Lower leg skin (tissue), 4 donors: ENCODE measurements around the gene SPTB. TPM values are rescaled to one million over a fixed set of nuclear protein-coding genes. Genes with fewer than 3 reads are reported as not detected.
"Not testable (repeated sequence)": the region's sequence is repeated elsewhere in the genome, so short reads cannot be mapped to it uniquely, and the experiment has no call there.

Experiments
- DNase-seq, 2 donors: peaks; one replicate each; pipeline ENCODE4 v3.0.0-alpha.2; 2019; ENCODE audit warnings: low spot score in 2 of 2
- H3K4me3 ChIP-seq: fragments of 200-600 bp; sonication (generic); 2 replicates; pipeline ENCODE4 v1.5.1; 2017; ENCODE audit warnings: mild to moderate bottlenecking, low read depth; ENCODE audit not compliant: poor library complexity, severe bottlenecking
- POLR2A ChIP-seq, 2 donors: fragments of 450-650 bp; IDR thresholded peaks; one replicate each; pipeline ENCODE4 v1.6.1; 2016 to 2017; ENCODE audit warnings: antibody characterized with exemption in 2 of 2, mild to moderate bottlenecking in 1 of 2, moderate library complexity in 1 of 2
- WGBS, 2 donors: methylation state at CpG; one replicate each; pipeline ENCODE4 v1.1.5; 2018; 5-methylcytosine and 5-hydroxymethylcytosine counted together
- intact Hi-C: fragments of 100-400 bp; cut with DNase I; formaldehyde crosslinking; loops from one replicate; pipeline ENCODE4 v1.15.0; 2023; ENCODE audit warnings: low total_unique reads
- total RNA-seq, 4 donors: library from RNA; depleted of rRNA; stranded (reverse); fragments of >200 nt; gene quantifications; one replicate each; pipeline ENCODE4 v1.1.0, GENCODE V29; 2016
- TF ChIP-seq, protein P1 (sequence below), 3 donors: fragments of 450-650 bp; IDR thresholded peaks; one replicate each; pipeline ENCODE4 v1.5.1; 2016; ENCODE audit warnings: antibody characterized with exemption in 3 of 3, mild to moderate bottlenecking in 3 of 3, moderate library complexity in 2 of 3

Gene SPTB
- total RNA-seq, 4 donors from 2014 or later = 0.34 to 1.3 (median 0.92) TPM

DNA sequence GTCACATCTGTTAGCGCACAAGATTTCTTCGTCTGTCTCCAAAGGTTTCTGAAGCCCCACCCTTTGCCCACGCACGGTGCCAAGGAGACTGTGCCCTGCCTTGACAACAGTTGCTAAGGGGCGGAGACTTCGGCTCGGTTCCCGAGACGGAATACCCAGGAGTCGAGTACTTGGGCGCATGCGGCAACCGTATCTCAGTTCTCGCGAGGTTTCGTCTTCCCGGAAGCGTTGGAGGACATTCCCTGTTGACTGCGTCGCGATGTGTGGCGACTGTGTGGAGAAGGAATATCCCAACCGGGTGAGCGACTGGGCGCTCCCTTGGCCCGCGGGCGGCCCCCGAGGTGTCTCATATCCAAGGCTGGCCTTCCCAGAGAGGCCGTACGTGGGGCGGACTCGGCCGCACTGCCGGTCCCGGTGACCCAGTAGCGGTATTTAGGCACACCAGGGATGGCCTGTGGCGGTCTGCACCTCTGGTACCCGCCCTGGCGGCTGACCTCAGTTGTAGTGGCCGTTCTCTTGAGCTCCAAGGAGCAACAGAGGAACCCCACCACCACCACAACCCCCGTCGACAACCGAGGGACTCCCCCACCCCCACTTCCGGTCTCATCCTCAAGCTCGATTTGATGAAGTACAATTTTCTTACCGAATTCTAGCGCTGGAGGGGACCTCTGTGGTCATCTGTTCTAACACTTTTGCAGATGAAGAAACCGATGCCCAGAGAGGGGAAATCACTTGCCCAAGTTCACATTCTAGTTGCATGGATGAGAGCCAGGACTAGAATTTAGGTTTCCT is 34.7 kb upstream of the SPTB start, which contains the start of gene CHURC1:
Gene CHURC1, plus strand, starts transcription at position 219 of the 792 bp plus-strand sequence. Its CDS starts 41 bp downstream, at position 260.
- intact Hi-C loops = no loop called here
- 0 to 1% methylated on average over 26 to 41 of the region's 49 CpGs for WGBS, 2 donors
- H3K4me3 ChIP-seq = peak within 1 kb of the TSS; percentile 81
- peak in 1 of 2 donors; percentile 83 for TF ChIP-seq POLR2A (IDR thresholded peaks at IDR 0.05)
- TF ChIP-seq, protein P1, sequence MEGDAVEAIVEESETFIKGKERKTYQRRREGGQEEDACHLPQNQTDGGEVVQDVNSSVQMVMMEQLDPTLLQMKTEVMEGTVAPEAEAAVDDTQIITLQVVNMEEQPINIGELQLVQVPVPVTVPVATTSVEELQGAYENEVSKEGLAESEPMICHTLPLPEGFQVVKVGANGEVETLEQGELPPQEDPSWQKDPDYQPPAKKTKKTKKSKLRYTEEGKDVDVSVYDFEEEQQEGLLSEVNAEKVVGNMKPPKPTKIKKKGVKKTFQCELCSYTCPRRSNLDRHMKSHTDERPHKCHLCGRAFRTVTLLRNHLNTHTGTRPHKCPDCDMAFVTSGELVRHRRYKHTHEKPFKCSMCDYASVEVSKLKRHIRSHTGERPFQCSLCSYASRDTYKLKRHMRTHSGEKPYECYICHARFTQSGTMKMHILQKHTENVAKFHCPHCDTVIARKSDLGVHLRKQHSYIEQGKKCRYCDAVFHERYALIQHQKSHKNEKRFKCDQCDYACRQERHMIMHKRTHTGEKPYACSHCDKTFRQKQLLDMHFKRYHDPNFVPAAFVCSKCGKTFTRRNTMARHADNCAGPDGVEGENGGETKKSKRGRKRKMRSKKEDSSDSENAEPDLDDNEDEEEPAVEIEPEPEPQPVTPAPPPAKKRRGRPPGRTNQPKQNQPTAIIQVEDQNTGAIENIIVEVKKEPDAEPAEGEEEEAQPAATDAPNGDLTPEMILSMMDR (IDR thresholded peaks at IDR 0.05) = no peak
- peak; percentile 99 for DNase-seq

DNA sequence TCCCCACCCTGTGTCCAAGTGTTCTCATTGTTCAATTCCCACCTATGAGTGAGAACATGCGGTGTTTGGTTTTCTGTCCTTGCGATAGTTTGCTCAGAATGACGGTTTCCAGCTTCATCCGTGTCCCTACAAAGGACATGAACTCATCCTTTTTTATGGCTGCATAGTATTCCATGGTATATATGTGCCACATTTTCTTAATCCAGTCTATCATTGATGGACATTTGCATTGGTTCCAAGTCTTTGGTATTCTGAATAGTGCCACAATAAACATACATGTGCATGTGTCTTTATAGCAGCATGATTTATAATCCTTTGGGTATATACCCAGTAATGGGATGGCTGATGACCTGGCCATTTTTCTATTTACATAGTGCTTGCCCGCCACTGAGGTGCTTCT is 33.8 kb upstream of the SPTB start:
- DNase-seq, intact Hi-C loops, H3K4me3 ChIP-seq: not testable (repeated sequence)
- 66 to 80% methylated on average over 5 of the region's 5 CpGs for WGBS, 2 donors

DNA sequence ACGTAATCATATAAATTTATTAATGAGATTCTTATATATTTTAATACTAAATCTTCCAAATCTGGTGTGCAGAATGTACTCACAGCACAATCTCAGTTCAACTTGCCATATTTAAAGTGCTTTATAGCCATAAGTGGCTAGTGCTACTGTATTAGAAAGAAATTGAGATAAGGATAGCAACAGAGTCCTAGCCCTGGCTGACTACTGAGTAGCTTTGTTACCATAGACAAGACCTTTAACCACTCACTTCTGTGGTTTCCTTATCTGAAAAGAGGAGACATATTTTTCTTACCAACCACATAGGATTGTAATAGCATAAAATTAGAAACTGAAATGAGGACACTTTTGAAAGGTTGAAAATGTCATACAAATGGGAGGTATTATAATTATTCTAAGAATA is 32.6 kb upstream of the SPTB start:
- DNase-seq = no peak
- 34 to 92% methylated on average over 1 of the region's 1 CpG for WGBS, 2 donors
- intact Hi-C loops = no loop called here
- H3K4me3 ChIP-seq = no peak overlapping the region
- TF ChIP-seq POLR2A (IDR thresholded peaks at IDR 0.05) = no peak
- TF ChIP-seq, protein P1 (IDR thresholded peaks at IDR 0.05) = no peak

DNA sequence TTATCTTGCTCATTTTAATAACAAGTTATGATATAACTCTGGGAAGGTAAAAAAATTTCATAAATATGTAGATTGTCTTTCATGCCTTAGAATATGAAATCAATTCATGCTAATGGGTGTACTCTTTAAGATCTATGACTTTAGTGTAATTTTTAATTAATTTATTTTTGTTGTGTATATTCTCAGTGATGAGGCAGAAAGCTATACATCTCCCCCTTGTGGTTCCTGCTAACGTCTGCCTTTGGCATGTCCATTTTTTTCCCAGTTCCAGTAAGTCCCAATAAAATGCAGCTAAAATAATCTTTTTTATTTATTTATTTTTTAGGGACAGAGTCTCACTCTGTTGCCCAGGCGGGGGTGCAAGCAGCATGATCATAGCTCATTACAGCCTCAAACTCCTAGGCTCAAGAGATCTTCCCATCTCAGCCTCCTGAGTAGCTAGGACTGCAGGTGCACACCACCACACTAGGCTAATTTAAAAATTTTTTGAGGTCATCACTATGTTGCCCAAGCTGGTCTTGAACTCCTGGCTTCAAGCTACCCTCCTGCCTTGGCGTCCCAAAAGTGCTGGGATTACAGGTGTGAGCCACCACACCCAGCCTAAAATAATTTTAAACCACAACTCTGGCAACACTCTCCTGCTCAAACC is 31.3 kb upstream of the SPTB start:
- intact Hi-C loops = no loop called here
- TF ChIP-seq POLR2A (IDR thresholded peaks at IDR 0.05) = no peak
- 20 to 31% methylated on average over 3 of the region's 3 CpGs for WGBS, 2 donors
- no peak for DNase-seq
- no peak overlapping the region for H3K4me3 ChIP-seq

DNA sequence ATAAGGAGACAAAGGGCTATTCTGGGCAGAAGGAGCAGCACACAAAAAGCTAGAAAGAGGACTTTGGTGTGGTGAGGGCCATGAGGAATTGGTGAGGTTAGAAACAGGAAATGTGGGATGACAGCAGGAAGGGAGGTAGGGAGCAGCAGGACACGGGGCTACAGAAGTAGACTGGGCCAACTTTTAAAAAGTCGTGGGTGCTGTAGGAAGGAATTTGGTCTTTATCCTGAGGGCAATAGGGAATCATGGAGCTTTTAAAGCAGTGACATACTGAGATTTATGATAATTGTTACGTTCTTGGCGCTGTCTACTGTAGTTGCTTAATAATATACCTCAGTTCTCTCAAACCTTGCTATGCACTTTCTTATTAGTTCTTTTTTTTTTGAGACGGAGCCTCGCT is 26.3 kb upstream of the SPTB start:
- no peak overlapping the region for H3K4me3 ChIP-seq
- no peak for DNase-seq
- intact Hi-C loops = no loop called here
- TF ChIP-seq, protein P1 (IDR thresholded peaks at IDR 0.05) = no peak
- TF ChIP-seq POLR2A (IDR thresholded peaks at IDR 0.05) = no peak
- WGBS, 2 donors = 40 to 44% methylated on average over 6 of the region's 6 CpGs

DNA sequence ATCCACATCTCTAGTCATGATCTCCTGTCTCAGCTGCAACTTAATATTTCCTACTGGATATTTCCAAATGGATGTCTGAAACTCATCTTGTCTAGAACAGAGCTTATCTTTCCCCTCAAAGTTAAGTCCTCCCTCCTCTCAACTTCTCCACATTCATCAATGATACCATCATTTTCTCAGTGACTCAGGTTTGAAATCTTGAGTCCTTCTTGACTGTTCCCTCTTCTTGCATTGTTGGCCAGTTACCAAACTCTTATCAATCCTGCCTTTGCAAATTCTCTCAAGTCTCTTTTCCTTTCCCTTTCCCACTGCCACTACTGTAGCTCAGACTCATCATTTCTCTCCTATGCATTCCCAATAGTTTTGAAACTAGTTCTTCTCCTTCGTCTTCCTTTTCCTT is 20.3 kb upstream of the SPTB start:
- WGBS, 2 donors = 79 to 85% methylated on average over 1 of the region's 1 CpG

More for the DNA sequence above, 20.3 kb upstream of the SPTB start:
- TF ChIP-seq POLR2A (IDR thresholded peaks at IDR 0.05) = no peak
- TF ChIP-seq, protein P1 (IDR thresholded peaks at IDR 0.05) = no peak
- intact Hi-C loops = loop anchor here (10.0 kb wide), 1 partner anchor 75 kb away; no protein-coding TSS in a partner anchor
- DNase-seq = no peak
- no peak overlapping the region for H3K4me3 ChIP-seq
